Body of pancreas (tissue), 4 donors: ENCODE measurements around the gene ACIN1.

ENCODE experiments used
- POLR2A ChIP-seq, 3 donors: fragments of 450-650 bp; IDR thresholded peaks; one replicate each; pipeline ENCODE4 v1.6.1; 2016; ENCODE audit warnings: antibody characterized with exemption in 3 of 3, mild to moderate bottlenecking in 2 of 3
- TF ChIP-seq, protein P1 (sequence below), 7 experiments: fragments of 450-650 bp in 4 of 7; fragments of 200-600 bp in 3 of 7; sonication (generic) in 3 of 7; IDR thresholded peaks; one replicate each; pipeline ENCODE4 v1.5.1; 2016 to 2019; ENCODE audit warnings: antibody characterized with exemption in 7 of 7

- no peak for TF ChIP-seq POLR2A (IDR thresholded peaks at IDR 0.05)
- TF ChIP-seq, protein P1, sequence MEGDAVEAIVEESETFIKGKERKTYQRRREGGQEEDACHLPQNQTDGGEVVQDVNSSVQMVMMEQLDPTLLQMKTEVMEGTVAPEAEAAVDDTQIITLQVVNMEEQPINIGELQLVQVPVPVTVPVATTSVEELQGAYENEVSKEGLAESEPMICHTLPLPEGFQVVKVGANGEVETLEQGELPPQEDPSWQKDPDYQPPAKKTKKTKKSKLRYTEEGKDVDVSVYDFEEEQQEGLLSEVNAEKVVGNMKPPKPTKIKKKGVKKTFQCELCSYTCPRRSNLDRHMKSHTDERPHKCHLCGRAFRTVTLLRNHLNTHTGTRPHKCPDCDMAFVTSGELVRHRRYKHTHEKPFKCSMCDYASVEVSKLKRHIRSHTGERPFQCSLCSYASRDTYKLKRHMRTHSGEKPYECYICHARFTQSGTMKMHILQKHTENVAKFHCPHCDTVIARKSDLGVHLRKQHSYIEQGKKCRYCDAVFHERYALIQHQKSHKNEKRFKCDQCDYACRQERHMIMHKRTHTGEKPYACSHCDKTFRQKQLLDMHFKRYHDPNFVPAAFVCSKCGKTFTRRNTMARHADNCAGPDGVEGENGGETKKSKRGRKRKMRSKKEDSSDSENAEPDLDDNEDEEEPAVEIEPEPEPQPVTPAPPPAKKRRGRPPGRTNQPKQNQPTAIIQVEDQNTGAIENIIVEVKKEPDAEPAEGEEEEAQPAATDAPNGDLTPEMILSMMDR (IDR thresholded peaks at IDR 0.05) = no peak
Measured at GRCh38 chr14:23044840-23045239, 50.1 kb downstream of the ACIN1 start.
